Panc1 (cell line): ENCODE data around the gene NPW. TPM values are rescaled to one million over a fixed set of nuclear protein-coding genes. Genes with fewer than 3 reads are reported as not detected.

ENCODE experiments used
- ATAC-seq: fragments of 200-7000 bp; cut with Tn5 transposase; 2 replicates; pipeline ENCODE4 v1.9.1; 2020; ENCODE audit warnings: mild to moderate bottlenecking, moderate library complexity
- BruUV-seq: library from RNA; stranded (reverse); fragments of 400-500 nt; replicated peaks from 2 replicates; lab custom pipeline; 2021; lab: Mats Ljungman, UMichigan
- CTCF ChIA-PET: fragments of 300-600 bp; sonication (Branson Sonifier 250); formaldehyde crosslinking; loops from one replicate; lab custom pipeline; 2022; ENCODE audit warnings: antibody characterized with exemption; lab: Charles Lee
- POLR2A ChIA-PET: fragments of 300-600 bp; sonication (Branson Sonifier 250); formaldehyde crosslinking; loops from one replicate; lab custom pipeline; 2022; ENCODE audit warnings: antibody characterized with exemption; lab: Charles Lee
- DNase-seq: peaks from one replicate; pipeline ENCODE4 v3.0.0-alpha.2; 2010; ENCODE audit warnings: low read depth, low spot score
- H3K27ac ChIP-seq: 2 replicates; pipeline ENCODE4 v1.5.1; 2011; ENCODE audit warnings: mild to moderate bottlenecking, low read length, inconsistent platforms
- H3K27me3 ChIP-seq: fragments of 200-500 bp; sonication (Bioruptor generic); 2 replicates; pipeline ENCODE4 v1.6.0; 2014; ENCODE audit warnings: low read length, inconsistent platforms; ENCODE audit not compliant: control insufficient read depth, insufficient read depth
- H3K36me3 ChIP-seq: fragments of 200-500 bp; sonication (Bioruptor generic); 2 replicates; pipeline ENCODE4 v1.5.1; 2014; ENCODE audit warnings: inconsistent platforms, mild to moderate bottlenecking, low read length, moderate library complexity; ENCODE audit not compliant: control insufficient read depth, insufficient read depth
- H3K4me1 ChIP-seq: 2 replicates; pipeline ENCODE4 v1.5.1; 2011; ENCODE audit warnings: inconsistent platforms, mild to moderate bottlenecking, low read length, moderate library complexity; ENCODE audit not compliant: control insufficient read depth, insufficient read depth
- H3K4me3 ChIP-seq, 2 experiments: 2 replicates each; pipeline ENCODE4 v1.5.1; 2011 to 2012; ENCODE audit warnings: low read depth in 2 of 2, low read length in 2 of 2, mild to moderate bottlenecking in 2 of 2, inconsistent platforms in 1 of 2, moderate library complexity in 1 of 2
- H3K9me3 ChIP-seq: fragments of 200-500 bp; sonication (Bioruptor generic); 2 replicates; pipeline ENCODE4 v1.5.1; 2014; ENCODE audit warnings: low read depth, mild to moderate bottlenecking, inconsistent platforms, low read length, moderate library complexity; ENCODE audit not compliant: control insufficient read depth, insufficient read depth
- CTCF ChIP-seq: fragments of 450-650 bp; IDR thresholded peaks from 2 replicates; pipeline ENCODE4 v1.5.1; 2017; ENCODE audit warnings: mild to moderate bottlenecking
- POLR2AphosphoS5 ChIP-seq: IDR thresholded peaks from 2 replicates; pipeline ENCODE4 v1.6.1; 2012; ENCODE audit warnings: mild to moderate bottlenecking, low read depth, low read length, moderate library complexity
- REST ChIP-seq, 2 experiments: IDR thresholded peaks; 2 replicates each; pipeline ENCODE4 v1.6.1; 2011 to 2012; ENCODE audit warnings: low read depth in 2 of 2, control low read depth in 1 of 2, low read length in 1 of 2, mild to moderate bottlenecking in 1 of 2, moderate library complexity in 1 of 2; ENCODE audit not compliant: insufficient read depth in 1 of 2
- SIN3A ChIP-seq: IDR thresholded peaks from 2 replicates; pipeline ENCODE4 v1.6.1; 2012; ENCODE audit warnings: low read depth, mild to moderate bottlenecking, low read length, moderate library complexity, borderline replicate concordance; ENCODE audit not compliant: insufficient read depth
- TCF7L2 ChIP-seq: IDR thresholded peaks from 2 replicates; pipeline ENCODE4 v1.6.1; 2011; ENCODE audit warnings: mild to moderate bottlenecking, low read depth, low read length, inconsistent platforms
- in situ Hi-C: cut with HindIII; loops from 2 replicates; pipeline ENCODE4 v1.10.0; 2016; ENCODE audit warnings: low sequenced_read_pairs, low pct_unique_long_range_greater_than_20kb
- intact Hi-C: fragments of 100-400 bp; cut with micrococcal nuclease; formaldehyde crosslinking; loops from one replicate; pipeline ENCODE4 v1.10.0; 2022; ENCODE audit not compliant: unreplicated experiment
- total RNA-seq: library from RNA; stranded (reverse); gene quantifications from one replicate; pipeline ENCODE4 v1.2.1, GENCODE V29; 2021; ENCODE audit not compliant: unreplicated experiment

Gene NPW
- total RNA-seq, 1 experiment from 2014 or later: 15.3 TPM

- CTCF ChIA-PET: interaction anchor here (0.6 kb wide), 1 partner anchor 103 kb away, joined by 11 read pairs; no protein-coding TSS in a partner anchor
- H3K27me3 ChIP-seq: no peaks in the 10 kb centered on the region
- TF ChIP-seq SIN3A (0 out of 2 replicates have a peak, but pooled peaks have one; percentile 24), CTCF (no peak), TCF7L2 (peak; percentile 74)
- H3K4me1 ChIP-seq: peaks cover 78% of the 10 kb centered on the region
- intact Hi-C loops: no loop called here
- peak overlapping the region in 1 of 2 experiments; percentile 20; a peak in 1 of 4 replicates for H3K4me3 ChIP-seq
- DNase-seq (no peak), ATAC-seq (peak; percentile 57)
- in situ Hi-C loops: no loop called here
- H3K9me3 ChIP-seq: no peaks in the 10 kb centered on the region
- no peaks in the 10 kb centered on the region for H3K36me3 ChIP-seq
- no TSS peak for BruUV-seq
- POLR2A ChIA-PET: no interaction called here
- peak overlapping the region; percentile 91 for H3K27ac ChIP-seq
Observed at GRCh38 chr16:2035431-2036199, 16.0 kb downstream of the NPW start.

GRCh38 chr16:2036200-2036966, 16.8 kb downstream of the NPW start:
- ATAC-seq: peak; percentile 0; the same call in 1 of the 2 replicates
- H3K9me3 ChIP-seq: no peaks in the 10 kb centered on the region
- BruUV-seq: no TSS peak
- ChIA-PET POLR2A (no interaction called here), CTCF (no interaction called here)
- no peak for TF ChIP-seq SIN3A
- no peak for TF ChIP-seq CTCF
- H3K27ac ChIP-seq: peak overlapping the region; percentile 91
- no peak overlapping the region for H3K4me3 ChIP-seq
- in situ Hi-C loops (no loop called here), intact Hi-C loops (no loop called here)
- no peaks in the 10 kb centered on the region for H3K36me3 ChIP-seq
- H3K4me1 ChIP-seq: peaks cover 77% of the 10 kb centered on the region
- DNase-seq: no peak
- no peaks in the 10 kb centered on the region for H3K27me3 ChIP-seq

- ChIA-PET POLR2A (no interaction called here), CTCF (no interaction called here)
- Histone ChIP-seq H3K27ac (peak overlapping the region; percentile 91), H3K4me3 (no peak overlapping the region), H3K27me3 (no peaks in the 10 kb centered on the region), H3K36me3 (no peaks in the 10 kb centered on the region), H3K9me3 (no peaks in the 10 kb centered on the region), H3K4me1 (peaks cover 75% of the 10 kb centered on the region)
- no TSS peak for BruUV-seq
- intact Hi-C loops: no loop called here
- DNase-seq (no peak), ATAC-seq (no peak)
- in situ Hi-C loops: no loop called here
- TF ChIP-seq REST (IDR thresholded peaks at IDR 0.05; ENCODE audit: insufficient read depth in 1 of 2, low read depth in 2 of 2, low read length in 1 of 2) (no peak), SIN3A (no peak), POLR2AphosphoS5 (no peak), TCF7L2 (no peak), CTCF (no peak)
Observed at GRCh38 chr16:2037115-2037514, 17.5 kb downstream of the NPW start.
